ENCODE data around the gene CDS2. TPM values are rescaled to one million over a fixed set of nuclear protein-coding genes. Genes with fewer than 3 reads are reported as not detected.

CDS2 gene
- total and polyA plus RNA-seq, 2 experiments from 2014 or later, result 16.8 to 40.8 TPM

DNA sequence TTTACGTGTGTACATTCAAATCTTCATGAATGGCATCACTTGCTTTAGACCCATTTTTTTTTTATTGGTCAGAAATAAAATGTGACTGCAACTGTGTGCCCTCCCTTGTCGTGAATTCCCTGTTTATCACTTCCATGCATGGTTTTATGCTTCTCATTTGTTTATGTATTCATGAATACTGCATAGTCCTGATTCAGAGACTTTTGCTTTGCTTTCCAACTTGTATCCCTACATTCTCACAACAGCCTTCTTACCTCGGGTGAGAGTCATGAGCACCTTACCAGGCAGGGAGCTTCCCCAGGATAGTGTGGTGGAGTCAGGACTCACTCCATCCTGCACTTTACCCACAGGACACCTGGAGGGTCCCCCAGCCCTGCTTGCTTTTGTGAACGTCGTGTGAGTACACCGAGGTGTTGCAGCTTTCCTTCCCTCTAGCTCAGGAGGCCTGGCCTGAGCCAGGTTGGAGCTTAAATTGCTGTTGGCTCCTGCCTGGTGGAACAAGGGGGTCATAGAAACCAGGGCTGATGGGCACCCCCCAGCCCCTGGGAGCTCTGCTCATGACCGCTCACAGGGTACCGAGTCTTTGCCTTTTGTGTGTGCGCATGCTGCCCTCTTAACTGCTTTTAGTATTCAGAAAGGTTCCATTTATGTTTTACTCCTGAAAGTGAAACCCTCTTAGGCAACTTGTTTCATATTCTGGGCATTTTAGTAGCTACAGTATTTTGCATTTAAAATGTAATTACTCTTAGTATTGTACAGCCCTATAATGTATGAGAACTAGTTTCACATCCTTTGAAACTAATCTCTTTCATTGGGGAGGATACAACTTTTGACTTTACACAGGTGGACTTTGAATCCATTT is 66.0 kb downstream of the CDS2 start:
- Histone ChIP-seq H3K4me3 (no peak overlapping the region), H3K4me1 (ENCODE audit: insufficient read depth) (0 out of 2 replicates have a peak, but pooled peaks cover 3% of the 10 kb centered on the region), H3K9me2 (ENCODE audit: insufficient read depth) (no peaks in the 10 kb centered on the region), H3K27me3 (ENCODE audit: insufficient read depth) (no peaks in the 10 kb centered on the region), H3K36me3 (ENCODE audit: insufficient read depth) (no peaks in the 10 kb centered on the region; the same call in 1 of the 2 replicates), H3K79me2 (replicated peaks; ENCODE audit: insufficient read depth) (no peaks in the 10 kb centered on the region), H2AFZ (no peak overlapping the region), H3F3A (replicated peaks; ENCODE audit: low read depth) (no peaks in the 10 kb centered on the region), H3K27ac (ENCODE audit: low read depth) (no peak overlapping the region), H4K20me1 (replicated peaks; ENCODE audit: insufficient read depth) (no peaks in the 10 kb centered on the region), H3K4me2 (no peak overlapping the region)
- TF ChIP-seq, protein P1, sequence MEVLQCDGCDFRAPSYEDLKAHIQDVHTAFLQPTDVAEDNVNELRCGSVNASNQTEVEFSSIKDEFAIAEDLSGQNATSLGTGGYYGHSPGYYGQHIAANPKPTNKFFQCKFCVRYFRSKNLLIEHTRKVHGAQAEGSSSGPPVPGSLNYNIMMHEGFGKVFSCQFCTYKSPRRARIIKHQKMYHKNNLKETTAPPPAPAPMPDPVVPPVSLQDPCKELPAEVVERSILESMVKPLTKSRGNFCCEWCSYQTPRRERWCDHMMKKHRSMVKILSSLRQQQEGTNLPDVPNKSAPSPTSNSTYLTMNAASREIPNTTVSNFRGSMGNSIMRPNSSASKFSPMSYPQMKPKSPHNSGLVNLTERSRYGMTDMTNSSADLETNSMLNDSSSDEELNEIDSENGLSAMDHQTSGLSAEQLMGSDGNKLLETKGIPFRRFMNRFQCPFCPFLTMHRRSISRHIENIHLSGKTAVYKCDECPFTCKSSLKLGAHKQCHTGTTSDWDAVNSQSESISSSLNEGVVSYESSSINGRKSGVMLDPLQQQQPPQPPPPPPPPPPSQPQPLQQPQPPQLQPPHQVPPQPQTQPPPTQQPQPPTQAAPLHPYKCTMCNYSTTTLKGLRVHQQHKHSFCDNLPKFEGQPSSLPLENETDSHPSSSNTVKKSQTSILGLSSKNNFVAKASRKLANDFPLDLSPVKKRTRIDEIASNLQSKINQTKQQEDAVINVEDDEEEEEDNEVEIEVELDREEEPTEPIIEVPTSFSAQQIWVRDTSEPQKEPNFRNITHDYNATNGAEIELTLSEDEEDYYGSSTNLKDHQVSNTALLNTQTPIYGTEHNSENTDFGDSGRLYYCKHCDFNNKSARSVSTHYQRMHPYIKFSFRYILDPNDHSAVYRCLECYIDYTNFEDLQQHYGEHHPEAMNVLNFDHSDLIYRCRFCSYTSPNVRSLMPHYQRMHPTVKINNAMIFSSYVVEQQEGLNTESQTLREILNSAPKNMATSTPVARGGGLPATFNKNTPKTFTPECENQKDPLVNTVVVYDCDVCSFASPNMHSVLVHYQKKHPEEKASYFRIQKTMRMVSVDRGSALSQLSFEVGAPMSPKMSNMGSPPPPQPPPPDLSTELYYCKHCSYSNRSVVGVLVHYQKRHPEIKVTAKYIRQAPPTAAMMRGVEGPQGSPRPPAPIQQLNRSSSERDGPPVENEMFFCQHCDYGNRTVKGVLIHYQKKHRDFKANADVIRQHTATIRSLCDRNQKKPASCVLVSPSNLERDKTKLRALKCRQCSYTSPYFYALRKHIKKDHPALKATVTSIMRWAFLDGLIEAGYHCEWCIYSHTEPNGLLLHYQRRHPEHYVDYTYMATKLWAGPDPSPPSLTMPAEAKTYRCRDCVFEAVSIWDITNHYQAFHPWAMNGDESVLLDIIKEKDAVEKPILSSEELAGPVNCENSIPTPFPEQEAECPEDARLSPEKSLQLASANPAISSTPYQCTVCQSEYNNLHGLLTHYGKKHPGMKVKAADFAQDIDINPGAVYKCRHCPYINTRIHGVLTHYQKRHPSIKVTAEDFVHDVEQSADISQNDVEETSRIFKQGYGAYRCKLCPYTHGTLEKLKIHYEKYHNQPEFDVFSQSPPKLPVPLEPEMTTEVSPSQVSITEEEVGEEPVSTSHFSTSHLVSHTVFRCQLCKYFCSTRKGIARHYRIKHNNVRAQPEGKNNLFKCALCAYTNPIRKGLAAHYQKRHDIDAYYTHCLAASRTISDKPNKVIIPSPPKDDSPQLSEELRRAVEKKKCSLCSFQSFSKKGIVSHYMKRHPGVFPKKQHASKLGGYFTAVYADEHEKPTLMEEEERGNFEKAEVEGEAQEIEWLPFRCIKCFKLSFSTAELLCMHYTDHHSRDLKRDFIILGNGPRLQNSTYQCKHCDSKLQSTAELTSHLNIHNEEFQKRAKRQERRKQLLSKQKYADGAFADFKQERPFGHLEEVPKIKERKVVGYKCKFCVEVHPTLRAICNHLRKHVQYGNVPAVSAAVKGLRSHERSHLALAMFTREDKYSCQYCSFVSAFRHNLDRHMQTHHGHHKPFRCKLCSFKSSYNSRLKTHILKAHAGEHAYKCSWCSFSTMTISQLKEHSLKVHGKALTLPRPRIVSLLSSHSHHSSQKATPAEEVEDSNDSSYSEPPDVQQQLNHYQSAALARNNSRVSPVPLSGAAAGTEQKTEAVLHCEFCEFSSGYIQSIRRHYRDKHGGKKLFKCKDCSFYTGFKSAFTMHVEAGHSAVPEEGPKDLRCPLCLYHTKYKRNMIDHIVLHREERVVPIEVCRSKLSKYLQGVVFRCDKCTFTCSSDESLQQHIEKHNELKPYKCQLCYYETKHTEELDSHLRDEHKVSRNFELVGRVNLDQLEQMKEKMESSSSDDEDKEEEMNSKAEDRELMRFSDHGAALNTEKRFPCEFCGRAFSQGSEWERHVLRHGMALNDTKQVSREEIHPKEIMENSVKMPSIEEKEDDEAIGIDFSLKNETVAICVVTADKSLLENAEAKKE (CRISPR knock-in tag; IDR thresholded peaks at IDR 0.05), result no peak
- TF ChIP-seq EZH2phosphoT487 (IDR thresholded peaks at IDR 0.05; ENCODE audit: unreplicated experiment), result no peak
- H3K4me3 Mint-ChIP-seq, result no peak overlapping the region
- peaks cover 13% of the 10 kb centered on the region for H3K36me3 Mint-ChIP-seq (ENCODE audit: low read depth)
- no peaks in the 10 kb centered on the region for H3K9me3 Mint-ChIP-seq
- no peak for ATAC-seq
- H3K4me1 Mint-ChIP-seq, result peaks cover 31% of the 10 kb centered on the region
- no peak for DNase-seq (ENCODE audit: low spot score)
- H3K27me3 Mint-ChIP-seq (ENCODE audit: insufficient read depth, low read depth, poor library complexity), result peaks cover 5% of the 10 kb centered on the region
- no peak overlapping the region for H3K27ac Mint-ChIP-seq

- Mint-ChIP-seq H3K27me3 (ENCODE audit: insufficient read depth, low read depth, poor library complexity) (peaks cover 3% of the 10 kb centered on the region), H3K4me1 (peaks cover 23% of the 10 kb centered on the region), H3K36me3 (ENCODE audit: low read depth) (peaks cover 7% of the 10 kb centered on the region), H3K9me3 (no peaks in the 10 kb centered on the region), H3K4me3 (no peak overlapping the region), H3K27ac (no peak overlapping the region; the same call in 1 of the 2 replicates)
- no peak for DNase-seq (ENCODE audit: low spot score)
- ATAC-seq, result no peak
- Histone ChIP-seq H3K9me2 (ENCODE audit: insufficient read depth) (no peaks in the 10 kb centered on the region), H3F3A (replicated peaks; ENCODE audit: low read depth) (no peaks in the 10 kb centered on the region), H3K36me3 (ENCODE audit: insufficient read depth) (no peaks in the 10 kb centered on the region; the same call in 1 of the 2 replicates), H3K4me1 (ENCODE audit: insufficient read depth) (0 out of 2 replicates have a peak, but pooled peaks cover 3% of the 10 kb centered on the region), H3K79me2 (replicated peaks; ENCODE audit: insufficient read depth) (no peaks in the 10 kb centered on the region), H3K27ac (ENCODE audit: low read depth) (no peak overlapping the region), H2AFZ (no peak overlapping the region), H3K4me2 (no peak overlapping the region), H3K4me3 (no peak overlapping the region), H3K27me3 (ENCODE audit: insufficient read depth) (no peaks in the 10 kb centered on the region), H4K20me1 (replicated peaks; ENCODE audit: insufficient read depth) (no peaks in the 10 kb centered on the region)
- TF ChIP-seq, protein P2, sequence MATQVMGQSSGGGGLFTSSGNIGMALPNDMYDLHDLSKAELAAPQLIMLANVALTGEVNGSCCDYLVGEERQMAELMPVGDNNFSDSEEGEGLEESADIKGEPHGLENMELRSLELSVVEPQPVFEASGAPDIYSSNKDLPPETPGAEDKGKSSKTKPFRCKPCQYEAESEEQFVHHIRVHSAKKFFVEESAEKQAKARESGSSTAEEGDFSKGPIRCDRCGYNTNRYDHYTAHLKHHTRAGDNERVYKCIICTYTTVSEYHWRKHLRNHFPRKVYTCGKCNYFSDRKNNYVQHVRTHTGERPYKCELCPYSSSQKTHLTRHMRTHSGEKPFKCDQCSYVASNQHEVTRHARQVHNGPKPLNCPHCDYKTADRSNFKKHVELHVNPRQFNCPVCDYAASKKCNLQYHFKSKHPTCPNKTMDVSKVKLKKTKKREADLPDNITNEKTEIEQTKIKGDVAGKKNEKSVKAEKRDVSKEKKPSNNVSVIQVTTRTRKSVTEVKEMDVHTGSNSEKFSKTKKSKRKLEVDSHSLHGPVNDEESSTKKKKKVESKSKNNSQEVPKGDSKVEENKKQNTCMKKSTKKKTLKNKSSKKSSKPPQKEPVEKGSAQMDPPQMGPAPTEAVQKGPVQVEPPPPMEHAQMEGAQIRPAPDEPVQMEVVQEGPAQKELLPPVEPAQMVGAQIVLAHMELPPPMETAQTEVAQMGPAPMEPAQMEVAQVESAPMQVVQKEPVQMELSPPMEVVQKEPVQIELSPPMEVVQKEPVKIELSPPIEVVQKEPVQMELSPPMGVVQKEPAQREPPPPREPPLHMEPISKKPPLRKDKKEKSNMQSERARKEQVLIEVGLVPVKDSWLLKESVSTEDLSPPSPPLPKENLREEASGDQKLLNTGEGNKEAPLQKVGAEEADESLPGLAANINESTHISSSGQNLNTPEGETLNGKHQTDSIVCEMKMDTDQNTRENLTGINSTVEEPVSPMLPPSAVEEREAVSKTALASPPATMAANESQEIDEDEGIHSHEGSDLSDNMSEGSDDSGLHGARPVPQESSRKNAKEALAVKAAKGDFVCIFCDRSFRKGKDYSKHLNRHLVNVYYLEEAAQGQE (IDR thresholded peaks at IDR 0.05; ENCODE audit: unreplicated experiment), result no peak
- TF ChIP-seq ZNF331 (CRISPR knock-in tag; IDR thresholded peaks at IDR 0.05; ENCODE audit: low read depth) (no peak), CREB1 (CRISPR knock-in tag; IDR thresholded peaks at IDR 0.05; ENCODE audit: low read depth) (no peak), STAT1 (IDR thresholded peaks at IDR 0.05; ENCODE audit: unreplicated experiment) (no peak), EZH2 (IDR thresholded peaks at IDR 0.05; ENCODE audit: low read depth, unreplicated experiment) (no peak)
- TF ChIP-seq, protein P3, sequence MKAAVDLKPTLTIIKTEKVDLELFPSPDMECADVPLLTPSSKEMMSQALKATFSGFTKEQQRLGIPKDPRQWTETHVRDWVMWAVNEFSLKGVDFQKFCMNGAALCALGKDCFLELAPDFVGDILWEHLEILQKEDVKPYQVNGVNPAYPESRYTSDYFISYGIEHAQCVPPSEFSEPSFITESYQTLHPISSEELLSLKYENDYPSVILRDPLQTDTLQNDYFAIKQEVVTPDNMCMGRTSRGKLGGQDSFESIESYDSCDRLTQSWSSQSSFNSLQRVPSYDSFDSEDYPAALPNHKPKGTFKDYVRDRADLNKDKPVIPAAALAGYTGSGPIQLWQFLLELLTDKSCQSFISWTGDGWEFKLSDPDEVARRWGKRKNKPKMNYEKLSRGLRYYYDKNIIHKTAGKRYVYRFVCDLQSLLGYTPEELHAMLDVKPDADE (IDR thresholded peaks at IDR 0.05), result no peak
Measured at GRCh38 chr20:5195655-5196054, 68.8 kb downstream of the CDS2 start.
